Measurements from ENCODE around the gene ITIH3. TPM values are rescaled to one million over a fixed set of nuclear protein-coding genes. Genes with fewer than 3 reads are reported as not detected.

ITIH3 gene
- total and polyA plus RNA-seq, 7 experiments from 2014 or later = not detected

- peaks cover 0 to 11% (median 0%) of the 10 kb centered on the region in 7 donors for H3K4me1 Mint-ChIP-seq
- POLR2A ChIA-PET = no interaction called here
- intact Hi-C loops (cut with micrococcal nuclease) = loop anchor here in 1 of 2 donors (10.0 kb wide), 1 partner anchor 266 kb away; the partner anchor contains the start of gene SFMBT1
- H3K4me1 ChIP-seq (ENCODE audit: control insufficient read depth in 2 of 2, insufficient read depth in 2 of 2, low read length in 2 of 2) = no peaks in the 10 kb centered on the region
- H3K36me3 Mint-ChIP-seq = no peaks in the 10 kb centered on the region
- no peaks in the 10 kb centered on the region for H3K36me3 ChIP-seq (ENCODE audit: control insufficient read depth in 2 of 3, insufficient read depth in 3 of 3, low read length in 3 of 3)
- no peaks in the 10 kb centered on the region for H3K9me3 Mint-ChIP-seq
- H3K27ac ChIP-seq (ENCODE audit: low read depth, low read length) = no peak overlapping the region
- CTCF ChIA-PET = no interaction called here
- H3K27ac Mint-ChIP-seq = no peak overlapping the region
- ATAC-seq (peak; percentile 84), DNase-seq (no peak)
- H3K27me3 Mint-ChIP-seq = peaks cover 0 to 14% (median 3%) of the 10 kb centered on the region in 5 donors
- H3K27me3 ChIP-seq (ENCODE audit: control insufficient read depth in 2 of 2, insufficient read depth in 2 of 2, low read length in 2 of 2) = no peaks in the 10 kb centered on the region
- no peak overlapping the region for H3K4me3 ChIP-seq (ENCODE audit: low read length)
- no peaks in the 10 kb centered on the region for H3K9me3 ChIP-seq (ENCODE audit: control insufficient read depth in 2 of 3, low read length in 3 of 3)
- H3K4me3 Mint-ChIP-seq = no peak overlapping the region
Observed at GRCh38 chr3:52779011-52779836, 15.4 kb upstream of the ITIH3 start.

GRCh38 chr3:52779837-52780585, 14.6 kb upstream of the ITIH3 start:
- Mint-ChIP-seq H3K27ac (no peak overlapping the region), H3K4me1 (peaks cover 0 to 11% (median 0%) of the 10 kb centered on the region in 7 donors), H3K9me3 (no peaks in the 10 kb centered on the region), H3K36me3 (no peaks in the 10 kb centered on the region), H3K4me3 (no peak overlapping the region), H3K27me3 (peaks cover 0 to 14% (median 3%) of the 10 kb centered on the region in 5 donors)
- H3K27ac ChIP-seq (ENCODE audit: low read depth, low read length) = no peak overlapping the region
- ChIA-PET POLR2A (no interaction called here), CTCF (no interaction called here)
- DNase-seq = no peak
- H3K36me3 ChIP-seq (ENCODE audit: control insufficient read depth in 2 of 3, insufficient read depth in 3 of 3, low read length in 3 of 3) = no peaks in the 10 kb centered on the region
- no peaks in the 10 kb centered on the region for H3K4me1 ChIP-seq (ENCODE audit: control insufficient read depth in 2 of 2, insufficient read depth in 2 of 2, low read length in 2 of 2)
- H3K4me3 ChIP-seq (ENCODE audit: low read length) = no peak overlapping the region
- H3K9me3 ChIP-seq (ENCODE audit: control insufficient read depth in 2 of 3, low read length in 3 of 3) = no peaks in the 10 kb centered on the region
- peak; percentile 10 for ATAC-seq
- no peaks in the 10 kb centered on the region for H3K27me3 ChIP-seq (ENCODE audit: control insufficient read depth in 2 of 2, insufficient read depth in 2 of 2, low read length in 2 of 2)
- intact Hi-C loops (cut with micrococcal nuclease) = loop anchor here in 1 of 2 donors (10.0 kb wide), 1 partner anchor 265 kb away; the partner anchor contains the start of gene SFMBT1

DNA sequence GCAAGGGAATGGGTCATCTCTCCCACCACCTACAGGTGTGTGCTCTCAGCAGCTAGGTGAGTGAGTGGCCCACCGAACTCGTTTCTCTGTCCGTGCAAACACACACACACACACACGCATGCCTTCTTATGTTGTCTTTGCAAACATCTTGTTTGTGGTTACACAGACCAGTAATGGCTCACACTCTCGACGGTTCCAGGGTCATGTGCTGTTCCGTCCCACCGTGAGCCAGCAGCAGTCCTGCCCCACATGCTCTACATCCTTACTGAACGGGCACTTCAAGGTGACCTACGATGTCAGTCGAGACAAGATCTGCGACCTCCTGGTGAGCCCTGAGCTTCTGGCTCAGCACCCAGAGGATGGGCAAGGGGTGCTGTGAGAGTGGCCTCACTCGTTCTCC, 12.9 kb upstream of the ITIH3 start:
- no peak overlapping the region for H3K4me3 Mint-ChIP-seq
- peaks cover 0 to 11% (median 0%) of the 10 kb centered on the region in 7 donors for H3K4me1 Mint-ChIP-seq
- CTCF ChIA-PET = no interaction called here
- POLR2A ChIA-PET = no interaction called here
- Histone ChIP-seq H3K4me1 (ENCODE audit: control insufficient read depth in 2 of 2, insufficient read depth in 2 of 2, low read length in 2 of 2) (no peaks in the 10 kb centered on the region), H3K36me3 (ENCODE audit: control insufficient read depth in 2 of 3, insufficient read depth in 3 of 3, low read length in 3 of 3) (no peaks in the 10 kb centered on the region), H3K9me3 (ENCODE audit: control insufficient read depth in 2 of 3, low read length in 3 of 3) (no peaks in the 10 kb centered on the region), H3K27me3 (ENCODE audit: control insufficient read depth in 2 of 2, insufficient read depth in 2 of 2, low read length in 2 of 2) (no peaks in the 10 kb centered on the region), H3K27ac (ENCODE audit: low read depth, low read length) (no peak overlapping the region), H3K4me3 (ENCODE audit: low read length) (no peak overlapping the region)
- H3K27ac Mint-ChIP-seq = no peak overlapping the region
- H3K9me3 Mint-ChIP-seq = no peaks in the 10 kb centered on the region
- peaks cover 0 to 14% (median 3%) of the 10 kb centered on the region in 5 donors for H3K27me3 Mint-ChIP-seq
- ATAC-seq (no peak), DNase-seq (no peak)
- intact Hi-C loops (cut with micrococcal nuclease) = no loop called here
- H3K36me3 Mint-ChIP-seq = no peaks in the 10 kb centered on the region

GRCh38 chr3:52782412-52783210, 12.0 kb upstream of the ITIH3 start:
- Histone ChIP-seq H3K4me3 (ENCODE audit: low read length) (no peak overlapping the region), H3K9me3 (ENCODE audit: control insufficient read depth in 2 of 3, low read length in 3 of 3) (no peaks in the 10 kb centered on the region), H3K27me3 (ENCODE audit: control insufficient read depth in 2 of 2, insufficient read depth in 2 of 2, low read length in 2 of 2) (no peaks in the 10 kb centered on the region), H3K4me1 (ENCODE audit: control insufficient read depth in 2 of 2, insufficient read depth in 2 of 2, low read length in 2 of 2) (no peaks in the 10 kb centered on the region), H3K36me3 (ENCODE audit: control insufficient read depth in 2 of 3, insufficient read depth in 3 of 3, low read length in 3 of 3) (no peaks in the 10 kb centered on the region), H3K27ac (ENCODE audit: low read depth, low read length) (no peak overlapping the region)
- ChIA-PET POLR2A (no interaction called here), CTCF (no interaction called here)
- H3K4me1 Mint-ChIP-seq = peaks cover 0 to 11% (median 0%) of the 10 kb centered on the region in 7 donors
- H3K36me3 Mint-ChIP-seq = no peaks in the 10 kb centered on the region
- H3K9me3 Mint-ChIP-seq = no peaks in the 10 kb centered on the region
- peaks cover 0 to 14% (median 3%) of the 10 kb centered on the region in 5 donors for H3K27me3 Mint-ChIP-seq
- no peak for DNase-seq
- H3K4me3 Mint-ChIP-seq = no peak overlapping the region
- ATAC-seq = no peak
- no peak overlapping the region for H3K27ac Mint-ChIP-seq
- intact Hi-C loops (cut with micrococcal nuclease) = no loop called here

DNA sequence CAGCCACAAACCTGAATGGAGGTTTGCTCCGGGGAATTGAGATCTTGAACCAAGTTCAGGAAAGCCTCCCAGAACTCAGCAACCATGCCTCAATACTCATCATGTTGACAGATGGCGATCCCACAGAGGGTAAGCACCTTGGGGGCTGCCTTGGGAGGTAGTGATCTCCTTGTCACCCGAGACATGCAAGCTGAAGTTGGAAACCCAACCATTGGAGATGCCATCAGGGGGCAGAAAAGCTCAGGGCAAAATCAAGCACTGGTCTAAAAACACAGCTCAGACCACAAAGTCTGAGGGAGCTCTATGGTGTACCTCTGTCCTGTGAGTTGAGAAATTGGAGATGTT, 11.4 kb upstream of the ITIH3 start:
- Mint-ChIP-seq H3K36me3 (no peaks in the 10 kb centered on the region), H3K4me1 (peaks cover 0 to 9% (median 0%) of the 10 kb centered on the region in 7 donors), H3K27me3 (peaks cover 0 to 14% (median 3%) of the 10 kb centered on the region in 5 donors), H3K27ac (no peak overlapping the region), H3K4me3 (no peak overlapping the region), H3K9me3 (no peaks in the 10 kb centered on the region)
- ATAC-seq (no peak), DNase-seq (no peak)
- Histone ChIP-seq H3K4me1 (ENCODE audit: control insufficient read depth in 2 of 2, insufficient read depth in 2 of 2, low read length in 2 of 2) (no peaks in the 10 kb centered on the region), H3K27me3 (ENCODE audit: control insufficient read depth in 2 of 2, insufficient read depth in 2 of 2, low read length in 2 of 2) (no peaks in the 10 kb centered on the region), H3K27ac (ENCODE audit: low read depth, low read length) (no peak overlapping the region), H3K9me3 (ENCODE audit: control insufficient read depth in 2 of 3, low read length in 3 of 3) (no peaks in the 10 kb centered on the region), H3K4me3 (ENCODE audit: low read length) (no peak overlapping the region), H3K36me3 (ENCODE audit: control insufficient read depth in 2 of 3, insufficient read depth in 3 of 3, low read length in 3 of 3) (no peaks in the 10 kb centered on the region)
- POLR2A ChIA-PET = no interaction called here
- CTCF ChIA-PET = no interaction called here
- intact Hi-C loops (cut with micrococcal nuclease) = no loop called here

DNA sequence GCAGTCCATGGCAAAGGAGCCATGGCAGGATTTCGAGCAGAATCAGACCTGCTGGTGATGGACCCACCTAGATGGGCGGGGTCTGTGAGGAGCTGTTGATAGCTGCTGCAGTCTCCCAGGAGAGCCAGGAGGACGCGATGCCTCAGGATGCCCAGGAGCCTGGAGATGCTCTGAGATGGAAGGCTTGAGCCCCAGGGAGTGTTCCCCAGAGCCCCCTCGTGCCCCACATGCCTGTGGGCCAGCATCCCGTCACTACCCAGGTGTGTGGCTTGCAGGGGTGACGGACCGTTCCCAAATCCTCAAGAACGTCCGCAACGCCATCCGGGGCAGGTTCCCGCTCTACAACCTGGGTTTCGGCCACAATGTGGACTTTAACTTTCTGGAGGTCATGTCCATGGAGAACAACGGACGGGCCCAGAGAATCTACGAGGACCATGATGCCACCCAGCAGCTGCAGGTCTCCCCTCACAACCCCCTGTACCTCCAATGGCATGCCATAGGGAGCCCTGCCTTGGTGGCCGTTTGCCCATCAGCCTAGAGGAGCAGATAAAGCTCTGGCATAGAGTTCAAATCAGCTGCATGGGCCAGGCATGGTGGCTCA, 10.5 kb upstream of the ITIH3 start:
- intact Hi-C loops (cut with micrococcal nuclease) = no loop called here
- no peaks in the 10 kb centered on the region for H3K27me3 ChIP-seq (ENCODE audit: control insufficient read depth in 2 of 2, insufficient read depth in 2 of 2, low read length in 2 of 2)
- Mint-ChIP-seq H3K27me3 (peaks cover 0 to 14% (median 3%) of the 10 kb centered on the region in 5 donors), H3K9me3 (no peaks in the 10 kb centered on the region), H3K4me1 (peaks cover 0 to 9% (median 0%) of the 10 kb centered on the region in 7 donors), H3K27ac (no peak overlapping the region), H3K36me3 (no peaks in the 10 kb centered on the region), H3K4me3 (no peak overlapping the region)
- CTCF ChIA-PET = no interaction called here
- H3K4me1 ChIP-seq (ENCODE audit: control insufficient read depth in 2 of 2, insufficient read depth in 2 of 2, low read length in 2 of 2) = no peaks in the 10 kb centered on the region
- DNase-seq (no peak), ATAC-seq (no peak)
- H3K9me3 ChIP-seq (ENCODE audit: control insufficient read depth in 2 of 3, low read length in 3 of 3) = no peaks in the 10 kb centered on the region
- POLR2A ChIA-PET = no interaction called here
- H3K36me3 ChIP-seq (ENCODE audit: control insufficient read depth in 2 of 3, insufficient read depth in 3 of 3, low read length in 3 of 3) = no peaks in the 10 kb centered on the region
- H3K4me3 ChIP-seq (ENCODE audit: low read length) = no peak overlapping the region
- no peak overlapping the region for H3K27ac ChIP-seq (ENCODE audit: low read depth, low read length)
